NCI-H146 treated with DMSO at 0.1 percent for 48 hours (cell line): Measurements from ENCODE around the gene GAD2.
A peak's percentile ranks its signal among the peaks of the same experiment; 100 is the strongest.

Source experiments
- DNase-seq: peaks from one replicate; lab custom pipeline; 2025; ENCODE audit not compliant: unreplicated experiment; lab: John Stamatoyannopoulos, UW

The GAD2 gene

GRCh38 chr10:26221541-26221940, 5.0 kb downstream of the GAD2 start:
- no peak for DNase-seq

GRCh38 chr10:26222563-26222962, 6.0 kb downstream of the GAD2 start:
- no peak for DNase-seq

GRCh38 chr10:26225322-26225721, 8.7 kb downstream of the GAD2 start:
- DNase-seq: peak; percentile 25

- DNase-seq: no peak
Observed at GRCh38 chr10:26227786-26228185, 11.2 kb downstream of the GAD2 start.

GRCh38 chr10:26232174-26232573, 15.6 kb downstream of the GAD2 start:
- DNase-seq: no peak

- DNase-seq: no peak
Observed at GRCh38 chr10:26235761-26236160, 19.2 kb downstream of the GAD2 start.

- DNase-seq: no peak
Observed at GRCh38 chr10:26238378-26238777, 21.8 kb downstream of the GAD2 start.

GRCh38 chr10:26242706-26243350, 26.3 kb downstream of the GAD2 start:
- peak; percentile 75 for DNase-seq

- DNase-seq: peak; percentile 23
Observed at GRCh38 chr10:26243351-26243720, 26.8 kb downstream of the GAD2 start.

GRCh38 chr10:26249681-26250080, 33.1 kb downstream of the GAD2 start:
- DNase-seq: no peak

- no peak for DNase-seq
Observed at GRCh38 chr10:26251925-26252324, 35.4 kb downstream of the GAD2 start.

GRCh38 chr10:26254616-26255015, 38.0 kb downstream of the GAD2 start:
- no peak for DNase-seq

GRCh38 chr10:26259341-26259740, 42.8 kb downstream of the GAD2 start:
- no peak for DNase-seq

- DNase-seq: peak; percentile 37
Observed at GRCh38 chr10:26269754-26270153, 53.2 kb downstream of the GAD2 start.

- DNase-seq: no peak
Observed at GRCh38 chr10:26274391-26274790, 57.8 kb downstream of the GAD2 start.

GRCh38 chr10:26278295-26278694, 61.7 kb downstream of the GAD2 start:
- DNase-seq: no peak

- no peak for DNase-seq
Observed at GRCh38 chr10:26290236-26290635, 73.7 kb downstream of the GAD2 start.

- DNase-seq: peak; percentile 33
Observed at GRCh38 chr10:26291721-26292480, 75.3 kb downstream of the GAD2 start.

- DNase-seq: no peak
Observed at GRCh38 chr10:26296360-26296759, 79.8 kb downstream of the GAD2 start.

GRCh38 chr10:26300001-26300400, 83.4 kb downstream of the GAD2 start:
- no peak for DNase-seq

GRCh38 chr10:26303366-26303765, 86.8 kb downstream of the GAD2 start:
- no peak for DNase-seq

- no peak for DNase-seq
Observed at GRCh38 chr10:26310361-26310760, 93.8 kb downstream of the GAD2 start.
